Right kidney (tissue), 1 donor: ENCODE data around the gene DACH2.

Experiments
- DNase-seq: peaks from one replicate; pipeline ENCODE4 v3.0.0-alpha.2; 2016

Gene DACH2

GRCh38 chrX:86322913-86323312, 174.7 kb downstream of the DACH2 start:
- no peak for DNase-seq

- DNase-seq, result no peak
Observed at GRCh38 chrX:86329174-86329573, 180.9 kb downstream of the DACH2 start.

GRCh38 chrX:86348669-86349068, 200.4 kb downstream of the DACH2 start:
- no peak for DNase-seq

GRCh38 chrX:86349115-86349514, 200.9 kb downstream of the DACH2 start:
- DNase-seq, result no peak

GRCh38 chrX:86369847-86370630, 221.8 kb downstream of the DACH2 start:
- no peak for DNase-seq

- DNase-seq, result no peak
Observed at GRCh38 chrX:86370927-86371326, 222.7 kb downstream of the DACH2 start.

GRCh38 chrX:86379209-86379608, 231.0 kb downstream of the DACH2 start:
- no peak for DNase-seq

GRCh38 chrX:86383681-86384540, 235.7 kb downstream of the DACH2 start:
- DNase-seq, result no peak

GRCh38 chrX:86407371-86407770, 259.1 kb downstream of the DACH2 start:
- DNase-seq, result no peak

GRCh38 chrX:86421771-86422170, 273.5 kb downstream of the DACH2 start:
- DNase-seq, result no peak

- no peak for DNase-seq
Observed at GRCh38 chrX:86436116-86436515, 287.9 kb downstream of the DACH2 start.

- DNase-seq, result peak; percentile 2
Observed at GRCh38 chrX:86455495-86455894, 307.2 kb downstream of the DACH2 start.

- no peak for DNase-seq
Observed at GRCh38 chrX:86460760-86461159, 312.5 kb downstream of the DACH2 start.

- DNase-seq, result no peak
Observed at GRCh38 chrX:86504297-86504696, 356.0 kb downstream of the DACH2 start.

GRCh38 chrX:86507331-86507730, 359.1 kb downstream of the DACH2 start:
- no peak for DNase-seq

GRCh38 chrX:86579777-86580176, 431.5 kb downstream of the DACH2 start:
- no peak for DNase-seq

- DNase-seq, result no peak
Observed at GRCh38 chrX:86604607-86605006, 456.4 kb downstream of the DACH2 start.

- DNase-seq, result no peak
Observed at GRCh38 chrX:86696951-86697350, 548.7 kb downstream of the DACH2 start.

GRCh38 chrX:86711531-86712180, 563.4 kb downstream of the DACH2 start:
- DNase-seq, result no peak

- DNase-seq, result no peak
Observed at GRCh38 chrX:86714441-86714840, 566.2 kb downstream of the DACH2 start.

GRCh38 chrX:86724277-86724676, 576.0 kb downstream of the DACH2 start:
- no peak for DNase-seq

- DNase-seq, result no peak
Observed at GRCh38 chrX:86747091-86747490, 598.8 kb downstream of the DACH2 start.

GRCh38 chrX:86805241-86805640, 657.0 kb downstream of the DACH2 start:
- no peak for DNase-seq
